Smooth muscle cell of the brain vasculature (primary cell): ENCODE measurements around the gene PAMR1.
"Not testable (repeated sequence)": the region's sequence is repeated elsewhere in the genome, so short reads cannot be mapped to it uniquely, and the experiment has no call there.

ENCODE experiments used
- DNase-seq: peaks from one replicate; pipeline ENCODE4 v3.0.0-alpha.2; 2012; ENCODE audit warnings: low read depth, low spot score

PAMR1 gene, protein sequence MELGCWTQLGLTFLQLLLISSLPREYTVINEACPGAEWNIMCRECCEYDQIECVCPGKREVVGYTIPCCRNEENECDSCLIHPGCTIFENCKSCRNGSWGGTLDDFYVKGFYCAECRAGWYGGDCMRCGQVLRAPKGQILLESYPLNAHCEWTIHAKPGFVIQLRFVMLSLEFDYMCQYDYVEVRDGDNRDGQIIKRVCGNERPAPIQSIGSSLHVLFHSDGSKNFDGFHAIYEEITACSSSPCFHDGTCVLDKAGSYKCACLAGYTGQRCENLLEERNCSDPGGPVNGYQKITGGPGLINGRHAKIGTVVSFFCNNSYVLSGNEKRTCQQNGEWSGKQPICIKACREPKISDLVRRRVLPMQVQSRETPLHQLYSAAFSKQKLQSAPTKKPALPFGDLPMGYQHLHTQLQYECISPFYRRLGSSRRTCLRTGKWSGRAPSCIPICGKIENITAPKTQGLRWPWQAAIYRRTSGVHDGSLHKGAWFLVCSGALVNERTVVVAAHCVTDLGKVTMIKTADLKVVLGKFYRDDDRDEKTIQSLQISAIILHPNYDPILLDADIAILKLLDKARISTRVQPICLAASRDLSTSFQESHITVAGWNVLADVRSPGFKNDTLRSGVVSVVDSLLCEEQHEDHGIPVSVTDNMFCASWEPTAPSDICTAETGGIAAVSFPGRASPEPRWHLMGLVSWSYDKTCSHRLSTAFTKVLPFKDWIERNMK

DNA sequence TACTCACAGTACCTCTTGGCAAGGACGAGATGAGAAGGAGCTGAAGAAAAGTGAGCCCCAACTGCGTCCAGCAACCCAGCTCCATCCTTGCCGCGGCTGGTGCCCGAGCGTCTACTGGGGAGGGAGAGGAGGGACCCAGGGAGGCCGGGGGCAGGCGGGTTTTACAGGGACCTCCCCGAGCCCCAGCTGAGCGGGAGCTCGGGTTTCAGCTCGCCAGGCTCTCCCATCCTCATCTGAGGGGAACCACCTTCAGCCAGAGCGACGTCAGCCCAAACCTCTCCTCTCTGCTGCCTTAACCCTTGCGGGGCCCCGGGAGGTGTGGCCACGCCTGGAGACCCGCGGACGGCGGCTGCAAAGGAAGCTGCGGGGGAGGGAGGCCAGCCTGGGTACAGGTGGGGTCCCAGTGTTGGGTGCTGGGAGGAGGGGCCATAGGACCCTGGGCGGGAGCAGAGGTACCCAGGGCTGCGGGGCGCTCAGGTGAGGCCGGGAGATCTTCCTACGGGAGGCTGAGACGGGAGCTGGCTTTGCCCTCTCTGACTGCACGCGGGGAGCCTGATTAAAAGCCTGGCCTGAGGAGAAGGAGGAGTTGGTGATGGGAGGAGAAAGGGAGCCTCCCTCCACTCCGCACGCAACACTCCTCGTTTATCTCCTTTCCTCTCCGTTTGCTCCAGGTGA, at the start of gene PAMR1:
Gene PAMR1 (minus strand): TSS at position 116 of the 675 bp plus-strand sequence. CDS start 31 bp downstream, at position 85.
- DNase-seq, result no peak

DNA sequence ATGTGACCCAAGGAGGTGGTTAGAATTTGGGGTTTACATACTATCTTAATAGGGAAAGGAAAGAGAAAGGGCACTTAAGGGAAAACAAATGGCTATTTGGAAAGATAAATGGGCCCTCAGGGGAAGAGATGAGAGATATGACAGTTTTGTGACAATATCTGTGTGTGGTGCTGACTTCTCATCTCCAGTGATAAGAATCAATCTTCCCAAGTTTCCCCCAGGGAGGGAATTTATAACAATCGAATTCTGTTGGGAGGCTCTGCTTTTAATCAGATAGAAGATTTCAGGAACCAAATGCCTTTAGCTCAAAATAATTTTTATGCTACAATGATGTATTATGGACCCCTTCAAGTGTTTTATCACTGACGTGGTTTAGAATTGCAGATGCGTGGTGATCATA, 46.3 kb upstream of the PAMR1 start:
- no peak for DNase-seq

DNA sequence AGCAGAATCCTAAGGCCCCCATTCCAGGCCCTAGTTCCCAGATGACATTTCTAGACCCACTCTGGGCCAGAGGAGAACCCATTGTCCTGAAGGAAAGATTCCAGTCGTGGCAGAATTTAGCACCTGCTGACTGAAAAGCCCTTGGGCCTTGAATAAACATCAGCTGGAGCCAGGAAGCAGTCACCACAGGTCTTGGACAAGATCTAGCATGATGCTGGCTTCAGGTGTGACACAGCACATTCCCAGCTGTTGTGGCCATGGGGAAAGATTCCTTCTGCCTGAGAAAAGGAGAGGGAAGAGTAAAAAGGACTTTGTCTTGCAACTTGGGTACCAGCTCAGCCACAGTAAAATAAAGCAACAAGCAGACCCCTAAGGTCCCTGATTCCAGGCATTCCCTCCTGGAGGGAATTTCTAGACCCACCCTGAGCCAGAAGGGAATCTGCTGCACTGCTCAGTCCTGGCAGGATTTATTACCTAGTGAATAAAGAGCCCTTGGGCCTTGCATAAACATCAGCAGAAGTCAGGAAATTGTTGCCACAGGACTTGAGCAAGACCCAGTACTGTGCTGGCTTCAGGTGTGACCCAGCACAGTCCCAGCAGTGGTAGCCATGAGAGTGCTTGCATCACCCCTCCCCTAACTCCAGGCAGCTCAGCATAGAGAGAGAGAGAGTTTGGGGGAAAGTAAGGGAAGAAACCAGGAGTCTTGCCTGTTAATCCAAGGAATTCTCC, 42.5 kb upstream of the PAMR1 start:
- DNase-seq, result no peak

DNA sequence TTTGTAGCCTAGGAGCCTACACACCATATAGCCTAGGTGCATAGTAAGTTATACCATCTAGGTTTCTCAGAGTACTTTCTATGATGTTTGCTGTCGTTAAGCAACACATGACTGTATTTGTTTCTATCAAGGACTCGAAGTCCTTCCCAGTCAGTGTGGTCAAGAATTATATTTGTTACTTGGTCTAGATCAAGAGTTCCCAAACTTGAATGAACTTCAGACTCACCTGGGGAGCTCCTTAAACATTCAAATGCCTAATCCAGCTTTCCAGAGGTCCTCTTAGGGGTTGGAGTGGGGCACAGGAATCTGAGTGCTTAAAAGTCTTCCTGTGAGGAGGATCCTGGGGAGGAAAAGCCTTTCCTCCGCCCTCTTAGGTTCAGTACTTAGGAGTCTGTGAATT, 41.5 kb upstream of the PAMR1 start:
- DNase-seq, result no peak

DNA sequence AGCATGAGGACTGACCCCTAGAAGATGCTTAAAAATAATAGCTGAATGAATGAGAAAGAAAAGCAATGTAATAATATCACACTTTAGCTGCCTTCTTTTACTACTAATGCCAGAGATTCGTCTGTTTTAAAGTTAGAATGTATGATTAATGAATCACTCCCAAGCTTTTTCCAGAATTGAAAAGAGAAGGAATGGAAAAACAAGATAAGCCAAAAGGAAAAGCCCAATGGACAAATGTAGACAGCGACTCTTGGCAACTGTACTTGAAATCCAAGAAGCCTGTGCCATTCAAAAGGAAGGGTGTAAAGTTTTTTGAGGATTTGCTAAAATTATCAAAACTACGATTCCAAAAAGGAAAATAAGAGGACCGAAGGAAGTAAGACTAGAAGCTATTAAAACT, 40.8 kb upstream of the PAMR1 start:
- DNase-seq, result no peak

DNA sequence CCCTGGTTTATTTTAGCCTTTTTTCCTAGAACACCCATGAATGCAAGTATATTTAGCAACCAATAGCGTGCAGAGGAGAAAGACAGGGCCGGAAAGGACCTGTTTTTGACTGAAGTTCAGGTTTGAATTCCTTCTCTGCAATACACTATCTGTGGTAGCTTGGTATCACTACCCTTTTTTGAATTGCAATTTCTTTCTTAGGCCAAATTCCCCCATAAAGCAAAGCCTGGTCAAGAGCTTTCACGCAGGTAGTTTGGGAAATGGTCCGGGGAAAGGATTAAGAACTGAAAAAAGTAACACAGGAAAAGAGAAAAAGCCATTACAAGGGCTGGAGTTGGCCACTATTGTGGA, 38.8 kb upstream of the PAMR1 start:
- DNase-seq, result no peak

DNA sequence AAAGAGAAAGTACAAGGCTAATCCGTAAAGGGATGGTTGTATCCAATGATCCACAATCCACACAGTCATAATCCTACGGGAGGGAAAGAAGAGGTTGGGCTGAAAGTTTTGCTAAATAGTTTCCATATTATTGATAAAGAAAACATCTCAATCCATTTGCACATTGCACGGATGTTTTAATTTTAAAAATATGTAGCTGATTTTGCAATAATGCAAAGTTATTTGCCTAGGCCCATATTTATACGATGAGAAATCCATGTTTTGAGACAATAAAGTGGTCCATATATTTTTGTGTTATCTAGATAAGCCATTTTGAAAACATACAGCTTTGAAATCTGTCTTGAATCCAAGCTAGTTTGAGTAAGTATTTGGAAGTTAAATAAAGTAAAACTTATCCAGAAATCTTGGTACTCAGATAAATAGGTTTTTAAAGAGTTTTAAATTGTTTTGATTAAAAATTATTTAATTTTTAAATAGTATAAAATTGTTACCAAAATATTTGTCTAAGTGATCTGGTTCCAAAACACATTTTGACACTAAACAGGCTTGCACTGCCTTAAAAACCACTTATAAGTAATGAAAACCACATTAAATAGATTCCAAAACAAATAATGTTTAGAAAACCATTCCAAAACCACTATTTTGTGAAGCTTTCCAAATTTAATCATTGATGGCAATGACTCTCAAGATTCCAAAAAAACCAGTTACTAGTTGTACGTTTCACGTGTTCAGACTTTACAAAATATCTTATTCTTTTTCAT, 38.2 kb upstream of the PAMR1 start:
- DNase-seq, result no peak

DNA sequence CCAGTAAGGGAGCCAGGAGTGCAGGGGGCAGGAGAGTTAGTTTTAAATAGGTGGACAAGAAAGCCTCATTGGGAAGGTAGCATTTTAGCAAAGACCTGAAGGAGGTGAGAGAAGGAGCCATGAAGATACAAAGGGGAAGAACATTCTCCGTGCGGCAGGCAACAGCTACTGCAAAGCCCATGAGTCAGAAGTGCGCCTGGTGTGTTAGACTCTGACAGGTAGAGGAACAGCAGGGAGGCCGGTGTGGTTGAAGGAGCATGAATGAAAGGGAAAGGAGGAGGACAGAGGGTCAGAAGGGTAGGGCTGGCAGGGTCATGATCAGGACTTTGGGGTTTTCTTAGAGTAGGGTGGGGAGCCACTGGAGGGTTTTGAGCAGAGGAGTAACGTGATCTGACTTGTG, 34.5 kb upstream of the PAMR1 start:
- DNase-seq, result no peak

DNA sequence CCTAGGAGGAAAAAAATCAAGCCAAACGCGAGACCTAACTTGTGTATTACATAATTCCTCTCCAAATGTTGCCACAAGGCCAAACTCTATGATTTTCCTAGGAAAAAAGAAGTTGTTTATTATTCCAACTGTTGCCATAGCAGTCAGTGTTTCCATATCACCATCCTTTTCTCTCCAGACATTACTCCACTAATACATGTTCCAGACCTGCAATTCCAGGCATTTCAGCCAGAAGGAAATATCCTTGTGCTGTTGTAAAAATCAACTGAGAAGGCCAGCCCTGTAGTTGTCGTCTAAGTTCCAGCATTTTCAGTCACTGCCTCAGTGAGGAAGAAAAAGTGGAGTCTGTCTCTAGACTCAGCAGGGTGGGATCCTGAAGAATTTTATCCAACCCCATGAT, 33.1 kb upstream of the PAMR1 start:
- no peak for DNase-seq

DNA sequence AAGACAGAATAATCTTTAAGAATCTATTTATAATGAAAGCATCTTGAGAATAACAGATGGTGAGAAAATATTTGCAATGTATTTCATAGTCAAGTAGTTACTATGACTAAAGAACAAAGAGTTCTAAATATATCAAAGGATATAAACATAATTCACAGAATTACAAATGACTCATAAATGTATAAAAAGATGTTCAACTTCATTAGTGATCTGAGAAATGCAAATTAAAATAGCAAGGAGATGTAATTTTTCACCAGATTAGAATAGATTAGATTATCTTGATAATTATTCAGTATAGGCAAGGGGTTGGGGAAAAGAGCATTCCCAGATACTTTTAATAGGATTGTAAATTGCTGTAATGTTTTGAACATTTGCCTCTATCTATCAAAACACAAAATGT, 30.1 kb upstream of the PAMR1 start:
- DNase-seq, result no peak

DNA sequence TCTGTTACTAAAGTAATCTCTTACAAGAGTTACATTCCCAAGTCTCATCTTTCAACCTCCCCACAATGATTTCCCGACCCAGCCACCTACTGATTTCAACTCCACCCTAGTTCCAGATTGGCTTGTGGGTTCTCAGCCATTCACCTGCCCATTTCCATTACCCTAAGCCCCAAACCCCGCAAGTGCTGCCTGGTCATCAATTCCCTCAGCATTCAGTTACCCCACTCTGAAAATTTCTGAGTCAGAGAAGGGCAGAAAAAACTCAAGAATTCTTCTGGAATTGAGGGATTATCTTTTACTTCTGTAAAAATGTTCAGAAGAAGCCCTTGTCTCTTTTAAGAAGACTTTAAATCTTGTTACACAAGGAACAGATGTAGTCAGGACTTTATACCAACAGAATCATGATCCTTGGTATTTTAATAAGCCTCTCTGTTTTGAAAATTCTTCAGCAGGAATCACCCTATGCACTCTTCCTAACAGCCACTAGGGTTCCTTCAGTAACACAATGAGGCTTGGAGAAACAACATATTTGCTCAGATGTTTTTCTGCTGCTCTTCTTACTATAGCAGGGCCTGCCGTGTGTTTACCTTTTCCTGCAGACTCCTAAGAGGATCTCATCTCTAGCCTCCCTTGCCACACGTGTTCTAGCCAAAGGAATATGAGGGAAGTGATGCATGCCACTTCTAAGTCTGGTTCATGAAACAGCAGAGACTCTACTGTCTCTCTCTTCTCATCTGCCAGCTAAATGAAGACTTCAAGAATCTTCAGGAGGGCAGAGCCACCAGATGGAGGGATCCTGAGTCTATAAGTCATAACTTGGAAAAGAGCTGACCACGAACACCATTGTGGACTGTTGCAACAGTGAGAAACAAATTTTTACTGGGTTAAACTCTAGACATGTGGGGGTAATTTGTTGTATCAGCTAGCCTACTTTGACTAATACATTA, 29.3 kb upstream of the PAMR1 start:
- DNase-seq, result no peak

DNA sequence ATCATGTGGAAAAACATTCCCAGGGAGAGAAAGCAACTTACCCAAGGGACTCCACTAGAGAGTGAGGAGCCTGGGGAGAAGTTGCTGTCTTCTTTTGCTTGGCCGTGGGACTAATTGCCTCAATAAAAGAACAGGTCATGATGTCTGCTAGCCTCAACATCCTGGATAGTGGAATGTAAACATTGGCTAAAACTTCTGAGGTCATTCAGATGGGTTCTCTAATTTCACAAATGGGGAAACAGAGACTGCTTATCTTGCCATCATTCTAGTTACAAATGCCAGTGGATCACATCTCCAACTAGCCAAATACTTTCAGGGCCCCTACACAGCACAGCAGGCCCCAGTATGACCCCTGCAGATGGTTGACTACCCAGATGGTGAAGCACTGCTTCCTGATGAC, 28.4 kb upstream of the PAMR1 start:
- peak; percentile 87 for DNase-seq

DNA sequence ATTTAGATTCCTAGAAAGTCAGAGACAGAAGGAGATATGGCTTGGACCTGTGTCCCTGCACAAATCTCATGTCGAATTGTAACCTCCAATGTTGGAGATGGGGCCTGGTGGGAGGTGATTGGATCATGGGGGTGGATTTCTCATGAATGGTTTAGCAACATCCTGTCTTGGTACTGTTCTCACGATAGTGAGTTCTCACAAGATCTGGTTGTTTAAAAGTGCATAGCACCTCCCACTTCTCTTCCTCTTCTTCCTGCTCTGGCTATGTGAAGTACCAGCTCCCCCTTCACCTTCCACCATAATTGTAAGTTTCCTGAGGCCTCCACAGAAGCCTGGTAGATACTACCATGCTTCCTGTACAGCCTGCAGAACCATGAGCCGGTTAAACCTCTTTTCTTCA, 27.6 kb upstream of the PAMR1 start:
- DNase-seq, result no peak

DNA sequence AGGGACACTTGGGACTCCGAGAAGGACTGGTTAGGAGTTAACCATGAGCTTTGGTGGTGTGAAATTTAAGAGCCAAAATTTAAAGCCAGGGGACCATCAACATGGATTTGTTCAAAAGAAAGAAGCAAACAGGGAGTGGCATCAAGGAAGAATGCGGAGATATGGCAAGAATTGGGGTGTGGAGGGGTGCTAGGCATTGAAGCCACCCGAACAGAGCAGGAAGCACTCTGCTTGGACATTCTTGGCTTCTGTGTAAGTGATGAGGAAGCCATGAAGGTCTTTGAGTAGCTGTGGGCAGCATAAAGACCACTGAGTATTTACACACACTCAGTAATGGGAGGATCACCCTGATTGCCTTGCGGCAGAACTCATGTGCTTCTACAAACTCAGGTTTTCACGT, 27.2 kb upstream of the PAMR1 start:
- no peak for DNase-seq

DNA sequence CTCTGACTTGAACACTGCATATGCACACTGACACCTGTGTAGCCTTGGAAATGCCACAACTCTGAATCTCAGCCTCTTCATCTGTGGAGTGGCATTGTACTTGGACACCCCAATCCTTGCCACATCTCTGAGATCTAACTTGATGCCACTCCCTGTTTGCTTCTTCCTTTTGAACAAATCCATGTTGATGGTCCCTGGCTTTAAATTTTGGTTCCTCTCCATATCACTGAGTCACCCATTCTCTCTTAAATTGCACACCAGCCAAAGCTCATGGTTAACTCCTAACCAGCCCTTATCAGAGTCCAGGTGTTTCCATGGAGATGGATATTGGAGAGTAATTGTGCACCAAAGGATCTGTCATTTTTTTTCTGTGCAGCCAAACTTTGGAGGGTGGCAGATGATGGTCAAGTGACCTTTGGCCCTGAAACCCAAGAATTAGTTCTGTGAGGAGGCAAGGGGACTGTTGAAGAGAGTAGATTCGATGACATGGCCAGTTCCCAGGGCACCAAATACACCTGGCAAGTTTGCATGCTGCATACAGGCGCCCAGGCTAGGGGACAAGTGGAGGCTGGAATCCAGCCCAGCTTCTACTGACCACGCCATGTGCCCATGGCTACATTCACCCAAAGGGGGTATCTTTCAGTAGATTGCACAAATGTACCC, 25.1 kb upstream of the PAMR1 start:
- DNase-seq, result no peak

DNA sequence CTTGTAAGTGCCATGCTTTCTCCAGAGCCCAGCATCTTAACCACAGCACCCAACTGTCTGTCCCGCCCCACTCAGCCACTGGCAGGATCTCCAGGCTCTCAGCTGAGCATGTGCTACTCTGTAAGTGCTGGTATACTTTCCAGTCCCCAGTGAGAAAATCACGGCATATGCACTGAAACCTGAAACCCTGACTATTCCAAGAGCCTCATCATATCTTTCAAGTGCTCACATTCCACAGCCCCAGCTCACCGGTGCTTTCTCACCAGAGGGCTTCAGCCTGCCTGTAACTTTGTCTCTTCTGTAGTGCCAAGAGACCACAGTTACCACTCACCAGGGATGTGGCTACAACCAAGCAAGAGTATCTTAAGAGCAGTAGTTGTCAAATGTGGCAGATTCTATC, 24.4 kb upstream of the PAMR1 start:
- peak; percentile 74 for DNase-seq

DNA sequence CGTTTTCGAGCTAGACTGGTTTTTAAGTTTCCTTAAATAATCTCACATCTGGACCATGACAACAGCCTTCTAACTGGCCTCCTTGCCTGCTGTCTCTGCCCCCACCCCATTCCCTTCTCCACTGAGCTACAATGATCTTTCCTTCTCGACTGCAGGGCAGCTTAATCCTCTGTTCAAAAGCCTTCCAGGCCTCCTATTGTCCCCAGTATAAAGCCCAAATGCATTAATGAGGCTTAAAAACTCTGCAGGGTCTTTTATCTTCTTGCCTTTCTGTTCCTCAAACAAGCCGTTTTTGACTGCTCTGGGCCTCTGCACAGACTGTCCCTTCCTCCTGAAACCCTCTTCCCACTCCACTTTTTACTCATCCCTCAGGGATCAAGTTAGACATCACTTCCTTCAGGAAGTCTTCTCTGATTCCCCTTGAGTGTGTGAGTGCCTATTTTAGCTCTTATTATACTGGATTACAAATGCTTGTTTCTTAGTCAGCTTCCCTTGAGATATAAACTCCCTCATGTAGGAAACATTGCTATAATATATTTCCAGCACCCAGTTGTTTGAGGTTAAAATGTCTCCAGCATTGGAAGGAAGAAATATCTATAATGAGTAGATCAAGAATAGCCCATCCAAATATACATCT, 23.6 kb upstream of the PAMR1 start:
- no peak for DNase-seq

DNA sequence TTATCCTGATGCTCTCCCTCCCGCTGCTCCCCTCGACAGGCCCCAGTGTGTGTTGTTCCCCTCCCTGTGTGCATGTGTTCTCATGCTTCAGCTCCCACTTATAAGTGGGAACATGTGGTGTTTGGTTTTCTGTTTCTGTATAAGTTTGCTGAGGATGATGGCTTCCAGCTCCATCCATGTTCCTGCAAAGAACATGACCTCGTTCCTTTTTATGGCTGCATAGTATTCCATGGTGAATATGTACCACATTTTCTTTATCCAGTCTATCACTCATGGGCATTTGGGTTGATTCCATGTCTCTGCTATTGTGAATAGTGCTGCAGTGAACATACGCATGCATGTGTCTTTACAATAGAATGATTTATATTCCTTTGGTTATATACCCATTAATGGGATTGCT, 22.6 kb upstream of the PAMR1 start:
- not testable (repeated sequence) for DNase-seq

DNA sequence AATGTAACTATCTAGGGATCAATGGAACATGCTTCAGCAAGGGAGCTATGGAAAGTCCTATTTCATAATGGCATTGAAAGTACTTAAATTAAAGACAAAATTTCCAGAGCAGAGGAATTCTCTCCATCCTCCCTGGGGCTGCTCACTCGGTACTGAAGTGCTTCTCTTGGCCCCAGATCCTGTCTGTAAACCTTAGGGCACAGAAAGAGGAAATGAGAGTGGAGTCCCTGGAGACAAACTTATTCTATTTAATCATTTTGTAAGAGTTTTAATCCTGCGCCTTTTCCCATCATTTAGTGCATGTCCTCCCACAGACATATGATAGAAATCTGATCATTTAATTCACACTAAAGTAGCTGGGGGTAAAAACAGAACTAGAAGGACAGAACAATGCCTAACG, 20.9 kb upstream of the PAMR1 start:
- DNase-seq, result no peak
